Esophagus muscularis mucosa (tissue), 4 donors: ENCODE data around the gene PCDH17. TPM values are rescaled to one million over a fixed set of nuclear protein-coding genes. Genes with fewer than 3 reads are reported as not detected.

Experiments
- DNase-seq: peaks from one replicate; pipeline ENCODE4 v3.0.0-alpha.2; 2017; ENCODE audit errors: extremely low spot score
- H3K27ac ChIP-seq, 4 donors: fragments of 200-600 bp; sonication (generic); replicated peaks in 1 of 4; 1 replicate in 3 of 4; 2 replicates in 1 of 4; pipeline ENCODE4 v1.5.1; 2016 to 2019; ENCODE audit warnings: mild to moderate bottlenecking in 1 of 4
- H3K27me3 ChIP-seq, 4 donors: fragments of 200-600 bp; sonication (generic); one replicate each; pipeline versions ENCODE4 v1.5.1 to v1.6.0; 2016 to 2019
- H3K36me3 ChIP-seq, 4 donors: fragments of 200-600 bp; sonication (generic); one replicate each; pipeline ENCODE4 v1.5.1; 2016 to 2019
- H3K4me1 ChIP-seq, 4 donors: fragments of 200-600 bp; sonication (generic); one replicate each; pipeline ENCODE4 v1.5.1; 2016 to 2019
- H3K4me3 ChIP-seq, 4 donors: fragments of 200-600 bp; sonication (generic); 1 replicate in 2 of 4; 2 replicates in 2 of 4; pipeline ENCODE4 v1.5.1; 2016 to 2019; ENCODE audit warnings: mild to moderate bottlenecking in 4 of 4, moderate library complexity in 1 of 4
- H3K9me3 ChIP-seq, 4 donors: fragments of 200-600 bp; sonication (generic); 1 replicate in 3 of 4; 2 replicates in 1 of 4; pipeline ENCODE4 v1.5.1; 2016 to 2019
- CTCF ChIP-seq, 3 experiments: fragments of 200-600 bp in 2 of 3; fragments of 450-650 bp in 1 of 3; sonication (generic) in 2 of 3; IDR thresholded peaks; one replicate each; pipeline ENCODE4 v1.5.1; 2017 to 2019; ENCODE audit warnings: antibody characterized with exemption in 3 of 3, mild to moderate bottlenecking in 2 of 3, moderate library complexity in 1 of 3
- EP300 ChIP-seq: sonication (generic); formaldehyde crosslinking; IDR thresholded peaks from one replicate; pipeline ENCODE4 v1.6.1; 2017; ENCODE audit warnings: antibody characterized with exemption
- POLR2A ChIP-seq: fragments of 450-650 bp; IDR thresholded peaks from one replicate; pipeline ENCODE4 v1.6.1; 2017; ENCODE audit warnings: antibody characterized with exemption, moderate library complexity, mild to moderate bottlenecking, low read depth
- POLR2AphosphoS5 ChIP-seq, 2 donors: sonication (generic); formaldehyde crosslinking; IDR thresholded peaks; one replicate each; pipeline ENCODE4 v1.6.1; 2017; ENCODE audit warnings: antibody characterized with exemption in 2 of 2
- WGBS: methylation state at CpG from one replicate; pipeline ENCODE4 v1.1.5; 2018; 5-methylcytosine and 5-hydroxymethylcytosine counted together
- intact Hi-C: fragments of 100-400 bp; cut with DNase I; formaldehyde crosslinking; loops from one replicate; pipeline ENCODE4 v1.15.1; 2023
- total RNA-seq, 4 donors: library from RNA; depleted of rRNA; stranded (reverse); fragments of >200 nt; gene quantifications; one replicate each; pipeline versions ENCODE4 v1.1.0 to v1.2.1, GENCODE V29; 2016

PCDH17 gene
- total RNA-seq, 4 donors from 2014 or later = 5.0 to 9.5 (median 8.3) TPM

- DNase-seq = no peak
- no peaks in the 10 kb centered on the region for H3K9me3 ChIP-seq
- no peak overlapping the region for H3K27ac ChIP-seq
- WGBS = 94% methylated on average over 1 of the region's 1 CpG
- peaks cover 0 to 25% (median 14%) of the 10 kb centered on the region in 4 donors for H3K27me3 ChIP-seq
- H3K36me3 ChIP-seq = no peaks in the 10 kb centered on the region
- peak overlapping the region in 2 of 4 donors; percentile 21 to 59 for H3K4me3 ChIP-seq
- intact Hi-C loops = no loop called here
- H3K4me1 ChIP-seq = peaks cover under 1 to 13% (median 3%) of the 10 kb centered on the region in 4 donors
- TF ChIP-seq POLR2AphosphoS5 (IDR thresholded peaks at IDR 0.05) (no peak), POLR2A (no peak), EP300 (no peak), CTCF (IDR thresholded peaks at IDR 0.05) (no peak)
Observed at GRCh38 chr13:57637515-57637914, 6.0 kb downstream of the PCDH17 start.

GRCh38 chr13:57638186-57638890 lies 6.8 kb downstream of the PCDH17 start:
- no peaks in the 10 kb centered on the region for H3K9me3 ChIP-seq
- DNase-seq = no peak
- no peak overlapping the region for H3K4me3 ChIP-seq
- TF ChIP-seq POLR2A (no peak), CTCF (IDR thresholded peaks at IDR 0.05) (no peak), EP300 (no peak), POLR2AphosphoS5 (IDR thresholded peaks at IDR 0.05) (no peak)
- WGBS = 70% methylated on average over 4 of the region's 4 CpGs
- intact Hi-C loops = no loop called here
- H3K36me3 ChIP-seq = no peaks in the 10 kb centered on the region
- peaks cover 0 to 5% (median 0%) of the 10 kb centered on the region in 4 donors for H3K4me1 ChIP-seq
- peaks cover 0 to 17% (median 6%) of the 10 kb centered on the region in 4 donors for H3K27me3 ChIP-seq
- no peak overlapping the region for H3K27ac ChIP-seq

- Histone ChIP-seq H3K9me3 (no peaks in the 10 kb centered on the region), H3K27me3 (no peaks in the 10 kb centered on the region), H3K4me3 (no peak overlapping the region), H3K36me3 (no peaks in the 10 kb centered on the region), H3K27ac (no peak overlapping the region), H3K4me1 (no peaks in the 10 kb centered on the region)
- no peak for TF ChIP-seq POLR2AphosphoS5 (IDR thresholded peaks at IDR 0.05)
- no peak for TF ChIP-seq EP300
- TF ChIP-seq POLR2A = no peak
- 75% methylated on average over 4 of the region's 4 CpGs for WGBS
- intact Hi-C loops = no loop called here
- DNase-seq = no peak
Observed at GRCh38 chr13:57640607-57641006, 9.1 kb downstream of the PCDH17 start.

- no peak overlapping the region for H3K4me3 ChIP-seq
- no peak for TF ChIP-seq CTCF (IDR thresholded peaks at IDR 0.05)
- TF ChIP-seq POLR2A = no peak
- TF ChIP-seq POLR2AphosphoS5 (IDR thresholded peaks at IDR 0.05) = no peak
- TF ChIP-seq EP300 = no peak
- H3K4me1 ChIP-seq = no peaks in the 10 kb centered on the region
- H3K27ac ChIP-seq = no peak overlapping the region
- WGBS = 83% methylated on average over 3 of the region's 3 CpGs
- no peaks in the 10 kb centered on the region for H3K27me3 ChIP-seq
- no peaks in the 10 kb centered on the region for H3K36me3 ChIP-seq
- no peaks in the 10 kb centered on the region for H3K9me3 ChIP-seq
- intact Hi-C loops = no loop called here
- no peak for DNase-seq
Observed at GRCh38 chr13:57641051-57641450, 9.5 kb downstream of the PCDH17 start.

GRCh38 chr13:57644106-57644505 lies 12.6 kb downstream of the PCDH17 start:
- intact Hi-C loops = no loop called here
- Histone ChIP-seq H3K4me1 (no peaks in the 10 kb centered on the region), H3K4me3 (no peak overlapping the region), H3K36me3 (no peaks in the 10 kb centered on the region), H3K27ac (no peak overlapping the region), H3K9me3 (no peaks in the 10 kb centered on the region), H3K27me3 (no peaks in the 10 kb centered on the region)
- TF ChIP-seq EP300 = no peak
- TF ChIP-seq POLR2AphosphoS5 (IDR thresholded peaks at IDR 0.05) = no peak
- 80% methylated on average over 3 of the region's 3 CpGs for WGBS
- no peak for DNase-seq
